CD4-positive, alpha-beta T cell treated with Interleukin-1 beta for 1 hour (primary cell): ENCODE results near the gene STPG2.
"Not testable (repeated sequence)": the region's sequence is repeated elsewhere in the genome, so short reads cannot be mapped to it uniquely, and the experiment has no call there.

Experiments used
- DNase-seq, 2 donors: peaks; one replicate each; pipeline ENCODE4 v3.0.0-alpha.2; 2020 to 2022

Gene STPG2

GRCh38 chr4:97605932-97606331 is 537.3 kb downstream of the STPG2 start:
- no peak for DNase-seq

GRCh38 chr4:97593248-97593647 is 550.0 kb downstream of the STPG2 start:
- DNase-seq: no peak

GRCh38 chr4:97590266-97590665 is 553.0 kb downstream of the STPG2 start:
- DNase-seq: no peak

- no peak for DNase-seq
Measured at GRCh38 chr4:97589481-97590196, 553.6 kb downstream of the STPG2 start.

- DNase-seq: no peak
Measured at GRCh38 chr4:97587912-97588311, 555.4 kb downstream of the STPG2 start.

GRCh38 chr4:97585274-97585673 is 558.0 kb downstream of the STPG2 start:
- DNase-seq: no peak

- DNase-seq: no peak
Measured at GRCh38 chr4:97582890-97583289, 560.4 kb downstream of the STPG2 start.

GRCh38 chr4:97577004-97577403 is 566.3 kb downstream of the STPG2 start:
- DNase-seq: no peak

- DNase-seq: no peak
Measured at GRCh38 chr4:97560009-97560408, 583.3 kb downstream of the STPG2 start.

- no peak for DNase-seq
Measured at GRCh38 chr4:97558204-97558778, 585.0 kb downstream of the STPG2 start.

- DNase-seq: not testable (repeated sequence)
Measured at GRCh38 chr4:97550637-97551036, 592.6 kb downstream of the STPG2 start.

GRCh38 chr4:97548943-97549583 is 594.2 kb downstream of the STPG2 start:
- no peak for DNase-seq

- DNase-seq: no peak
Measured at GRCh38 chr4:97548186-97548585, 595.1 kb downstream of the STPG2 start.

GRCh38 chr4:97531351-97531750 is 611.9 kb downstream of the STPG2 start:
- DNase-seq: no peak

- no peak for DNase-seq
Measured at GRCh38 chr4:97530676-97531075, 612.6 kb downstream of the STPG2 start.

- DNase-seq: no peak
Measured at GRCh38 chr4:97525236-97525635, 618.0 kb downstream of the STPG2 start.

GRCh38 chr4:97517939-97518338 is 625.3 kb downstream of the STPG2 start:
- no peak for DNase-seq

GRCh38 chr4:97513917-97514316 is 629.4 kb downstream of the STPG2 start:
- no peak for DNase-seq
